HG02588 (cell line): Measurements from ENCODE around the gene NFKBIL1.

Experiments used
- ATAC-seq: cut with Tn5 transposase; IDR thresholded peaks from one replicate; pipeline ENCODE4 v1.9.1; 2021; ENCODE audit warnings: mild to moderate bottlenecking, moderate library complexity; ENCODE audit not compliant: unreplicated experiment

NFKBIL1 gene

GRCh38 chr6:31559958-31560696, 12.7 kb downstream of the NFKBIL1 start:
- no peak for ATAC-seq

- no peak for ATAC-seq
Measured at GRCh38 chr6:31560697-31561058, 13.3 kb downstream of the NFKBIL1 start.

- no peak for ATAC-seq
Measured at GRCh38 chr6:31567531-31568370, 20.3 kb downstream of the NFKBIL1 start.

- peak; percentile 69 for ATAC-seq
Measured at GRCh38 chr6:31568537-31568961, 21.1 kb downstream of the NFKBIL1 start.

DNA sequence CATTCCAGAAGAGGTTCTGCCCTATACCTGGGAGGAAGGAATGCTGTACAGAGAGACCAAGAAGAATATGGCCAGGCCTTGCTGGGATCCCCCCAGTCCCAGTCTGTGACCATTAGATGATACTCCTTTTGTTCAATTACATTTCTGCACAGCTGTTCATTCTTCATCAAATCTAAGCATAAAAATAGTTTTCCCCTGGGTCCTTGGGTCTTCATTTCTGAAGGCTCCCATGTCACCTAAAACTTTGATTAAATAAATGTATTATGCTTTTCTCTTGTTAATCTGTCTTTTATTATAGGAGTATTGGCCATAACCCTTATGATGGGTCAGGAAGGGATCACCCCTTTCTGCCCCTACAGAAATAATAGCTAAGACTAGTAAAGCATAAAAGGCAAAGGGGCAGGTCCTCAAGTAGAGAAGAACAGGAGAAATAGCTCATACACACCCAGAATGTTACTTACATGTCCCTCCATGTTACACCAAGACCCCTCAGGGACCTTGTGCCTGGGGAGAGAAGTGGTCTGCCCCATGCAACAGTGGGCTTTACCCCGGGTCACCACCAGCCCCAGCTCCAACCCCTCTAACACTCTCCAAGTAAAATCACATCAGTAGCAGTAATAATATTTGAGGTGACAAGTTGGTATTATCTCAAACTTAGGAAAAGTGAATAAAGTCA, 22.6 kb downstream of the NFKBIL1 start:
- ATAC-seq, result no peak

DNA sequence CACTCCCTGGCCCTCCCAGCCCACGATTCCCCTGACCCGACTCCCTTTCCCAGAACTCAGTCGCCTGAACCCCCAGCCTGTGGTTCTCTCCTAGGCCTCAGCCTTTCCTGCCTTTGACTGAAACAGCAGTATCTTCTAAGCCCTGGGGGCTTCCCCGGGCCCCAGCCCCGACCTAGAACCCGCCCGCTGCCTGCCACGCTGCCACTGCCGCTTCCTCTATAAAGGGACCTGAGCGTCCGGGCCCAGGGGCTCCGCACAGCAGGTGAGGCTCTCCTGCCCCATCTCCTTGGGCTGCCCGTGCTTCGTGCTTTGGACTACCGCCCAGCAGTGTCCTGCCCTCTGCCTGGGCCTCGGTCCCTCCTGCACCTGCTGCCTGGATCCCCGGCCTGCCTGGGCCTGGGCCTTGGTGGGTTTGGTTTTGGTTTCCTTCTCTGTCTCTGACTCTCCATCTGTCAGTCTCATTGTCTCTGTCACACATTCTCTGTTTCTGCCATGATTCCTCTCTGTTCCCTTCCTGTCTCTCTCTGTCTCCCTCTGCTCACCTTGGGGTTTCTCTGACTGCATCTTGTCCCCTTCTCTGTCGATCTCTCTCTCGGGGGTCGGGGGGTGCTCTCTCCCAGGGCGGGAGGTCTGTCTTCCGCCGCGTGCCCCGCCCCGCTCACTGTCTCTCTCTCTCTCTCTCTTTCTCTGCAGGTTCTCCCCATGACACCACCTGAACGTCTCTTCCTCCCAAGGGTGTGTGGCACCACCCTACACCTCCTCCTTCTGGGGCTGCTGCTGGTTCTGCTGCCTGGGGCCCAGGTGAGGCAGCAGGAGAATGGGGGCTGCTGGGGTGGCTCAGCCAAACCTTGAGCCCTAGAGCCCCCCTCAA, 24.9 kb downstream of the NFKBIL1 start, which contains the start of gene LTA:
Gene LTA (plus strand): TSS at position 249 of the 871 bp plus-strand sequence. CDS start 454 bp downstream, at position 703.
- ATAC-seq, result peak; percentile 32

GRCh38 chr6:31573239-31574105, 26.1 kb downstream of the NFKBIL1 start:
- ATAC-seq, result no peak

GRCh38 chr6:31574106-31575061, 27.0 kb downstream of the NFKBIL1 start:
- no peak for ATAC-seq

- no peak for ATAC-seq
Measured at GRCh38 chr6:31575335-31575901, 28.0 kb downstream of the NFKBIL1 start, which contains the start of gene TNF. Gene TNF, plus strand, starts transcription at chr6:31575565. Its CDS starts 177 bp downstream, at chr6:31575742.

GRCh38 chr6:31575952-31576685, 28.7 kb downstream of the NFKBIL1 start:
- no peak for ATAC-seq

DNA sequence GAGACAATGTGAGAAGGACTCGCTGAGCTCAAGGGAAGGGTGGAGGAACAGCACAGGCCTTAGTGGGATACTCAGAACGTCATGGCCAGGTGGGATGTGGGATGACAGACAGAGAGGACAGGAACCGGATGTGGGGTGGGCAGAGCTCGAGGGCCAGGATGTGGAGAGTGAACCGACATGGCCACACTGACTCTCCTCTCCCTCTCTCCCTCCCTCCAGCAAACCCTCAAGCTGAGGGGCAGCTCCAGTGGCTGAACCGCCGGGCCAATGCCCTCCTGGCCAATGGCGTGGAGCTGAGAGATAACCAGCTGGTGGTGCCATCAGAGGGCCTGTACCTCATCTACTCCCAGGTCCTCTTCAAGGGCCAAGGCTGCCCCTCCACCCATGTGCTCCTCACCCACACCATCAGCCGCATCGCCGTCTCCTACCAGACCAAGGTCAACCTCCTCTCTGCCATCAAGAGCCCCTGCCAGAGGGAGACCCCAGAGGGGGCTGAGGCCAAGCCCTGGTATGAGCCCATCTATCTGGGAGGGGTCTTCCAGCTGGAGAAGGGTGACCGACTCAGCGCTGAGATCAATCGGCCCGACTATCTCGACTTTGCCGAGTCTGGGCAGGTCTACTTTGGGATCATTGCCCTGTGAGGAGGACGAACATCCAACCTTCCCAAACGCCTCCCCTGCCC, 29.6 kb downstream of the NFKBIL1 start:
- ATAC-seq, result no peak

GRCh38 chr6:31577579-31577966, 30.2 kb downstream of the NFKBIL1 start:
- ATAC-seq, result no peak

DNA sequence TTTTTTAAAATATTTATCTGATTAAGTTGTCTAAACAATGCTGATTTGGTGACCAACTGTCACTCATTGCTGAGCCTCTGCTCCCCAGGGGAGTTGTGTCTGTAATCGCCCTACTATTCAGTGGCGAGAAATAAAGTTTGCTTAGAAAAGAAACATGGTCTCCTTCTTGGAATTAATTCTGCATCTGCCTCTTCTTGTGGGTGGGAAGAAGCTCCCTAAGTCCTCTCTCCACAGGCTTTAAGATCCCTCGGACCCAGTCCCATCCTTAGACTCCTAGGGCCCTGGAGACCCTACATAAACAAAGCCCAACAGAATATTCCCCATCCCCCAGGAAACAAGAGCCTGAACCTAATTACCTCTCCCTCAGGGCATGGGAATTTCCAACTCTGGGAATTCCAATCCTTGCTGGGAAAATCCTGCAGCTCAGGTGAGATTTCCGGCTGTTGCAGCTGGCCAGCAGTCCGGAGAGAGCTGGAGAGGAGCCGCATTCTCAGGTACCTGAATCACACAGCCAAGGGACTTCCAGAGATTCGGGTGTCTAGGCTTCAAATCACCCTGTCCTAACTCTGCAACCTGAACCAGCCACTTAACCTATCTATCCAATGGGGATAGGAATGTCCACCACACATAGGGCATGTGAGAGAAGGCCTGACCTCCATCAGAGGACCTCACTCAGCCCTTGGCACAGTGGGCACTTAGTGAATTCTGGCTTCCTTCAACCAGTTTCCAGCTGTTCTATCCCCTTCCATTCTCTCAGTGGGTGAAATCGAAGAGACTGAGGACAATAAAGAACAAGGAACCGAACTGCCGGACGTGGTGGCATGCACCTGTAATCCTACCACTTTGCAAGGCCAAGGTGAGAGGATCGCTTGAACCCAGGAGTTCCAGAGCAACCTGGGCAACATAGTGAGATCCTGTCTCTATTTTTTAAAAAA, 31.0 kb downstream of the NFKBIL1 start:
- ATAC-seq, result no peak

DNA sequence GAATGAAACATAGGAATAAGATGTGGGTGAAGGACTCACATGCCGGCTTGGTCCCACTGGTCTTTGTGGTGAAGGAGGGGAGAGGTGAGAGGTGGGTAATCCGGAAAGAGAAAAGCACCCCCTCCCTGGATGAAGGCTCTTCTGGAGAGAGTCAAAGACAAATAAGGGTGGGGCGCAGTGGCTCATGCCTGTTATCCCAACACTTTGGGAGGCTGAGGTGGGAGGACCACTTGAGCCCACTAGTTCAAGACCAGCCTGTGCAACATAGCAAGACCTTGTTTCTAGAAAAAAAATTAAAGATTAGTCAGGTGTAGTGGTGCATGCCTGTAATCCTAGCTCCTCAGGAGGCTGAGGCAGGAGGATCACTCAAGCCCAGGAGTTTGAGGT, 31.7 kb downstream of the NFKBIL1 start:
- no peak for ATAC-seq

DNA sequence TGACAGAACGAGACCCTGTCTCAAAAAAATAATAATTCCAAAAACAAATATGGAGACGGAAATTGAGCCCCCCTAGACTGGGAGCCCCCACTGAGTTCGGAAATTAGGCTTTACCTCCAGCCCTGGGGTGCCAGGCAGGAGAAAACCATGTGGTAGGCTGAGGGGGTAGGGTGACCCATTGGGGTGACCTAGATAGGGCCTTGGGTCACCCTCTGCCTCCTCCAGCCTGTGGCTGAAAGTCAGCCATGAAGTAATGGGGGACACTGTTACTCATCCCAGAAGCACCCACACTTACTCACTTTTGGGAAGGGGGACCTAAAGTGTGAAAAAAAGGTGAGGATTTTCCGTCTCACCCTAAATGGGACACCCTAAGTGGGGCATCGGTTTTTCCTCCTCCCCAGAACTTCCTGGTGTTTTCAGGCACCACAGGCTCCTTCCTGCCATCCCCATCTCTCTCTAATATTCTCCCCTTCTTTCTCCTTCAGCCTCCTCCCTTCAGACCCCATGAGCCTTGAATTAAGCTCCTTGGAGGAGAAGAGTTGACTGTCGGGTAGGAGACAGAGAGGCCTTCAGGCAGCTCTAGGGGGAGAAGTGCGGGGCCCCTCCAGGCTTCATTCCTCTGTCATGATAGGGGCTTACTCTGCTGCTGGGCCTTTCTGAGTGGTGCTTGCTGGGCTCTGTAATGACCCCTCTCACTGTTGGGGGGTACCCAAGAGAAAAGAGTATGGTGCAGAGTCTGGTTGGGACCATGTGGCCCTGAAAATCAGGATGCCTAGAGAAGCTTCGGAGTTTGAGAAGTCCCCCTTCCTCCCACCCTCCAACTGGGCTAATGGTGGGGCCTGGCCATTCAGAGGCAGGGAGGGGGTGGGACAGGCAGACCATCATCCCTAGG, 32.4 kb downstream of the NFKBIL1 start:
- no peak for ATAC-seq
